Loucy (cell line): ENCODE measurements around the gene MINPP1.

Source experiments
- EZH2phosphoT487 ChIP-seq: fragments of 200-600 bp; IDR thresholded peaks from 2 replicates; pipeline ENCODE4 v1.6.1; 2018; ENCODE audit warnings: antibody characterized with exemption, mild to moderate bottlenecking, moderate library complexity, borderline replicate concordance
- TF ChIP-seq, protein P1 (sequence below): fragments of 200-600 bp; sonication (generic); conservative IDR thresholded peaks from 2 replicates; pipeline ENCODE4 v1.5.1; 2014; ENCODE audit warnings: mild to moderate bottlenecking, antibody characterized with exemption, low read length

DNA sequence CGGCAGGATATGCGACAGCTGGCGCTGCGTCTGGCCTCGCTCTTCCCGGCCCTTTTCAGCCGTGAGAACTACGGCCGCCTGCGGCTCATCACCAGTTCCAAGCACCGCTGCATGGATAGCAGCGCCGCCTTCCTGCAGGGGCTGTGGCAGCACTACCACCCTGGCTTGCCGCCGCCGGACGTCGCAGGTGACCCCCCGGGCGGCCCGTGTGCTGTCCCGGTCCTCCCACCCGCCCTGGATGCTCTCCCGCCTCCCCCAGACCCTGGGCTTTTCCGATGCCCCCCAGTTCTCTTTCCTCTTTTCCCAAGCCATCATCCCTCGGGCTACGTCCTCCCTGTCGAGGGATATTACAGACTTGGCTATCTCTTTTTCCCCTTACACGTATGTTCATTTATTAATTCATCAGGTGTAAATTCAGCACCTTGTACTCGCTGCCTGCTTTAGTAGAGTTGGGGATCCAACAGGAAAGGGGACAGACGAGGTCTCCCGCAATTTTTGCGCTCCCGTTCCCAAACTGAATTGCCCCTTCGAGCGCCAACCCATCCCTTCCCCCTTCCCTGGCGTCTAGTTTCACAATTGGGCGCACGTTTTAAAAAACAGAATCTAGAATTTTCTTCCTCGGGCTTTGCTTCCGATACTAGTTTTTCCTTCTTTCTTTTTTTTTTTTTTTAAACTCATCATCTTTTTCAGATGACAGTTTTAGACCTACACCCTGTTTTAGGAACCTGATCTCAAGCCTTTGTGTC lies 846 bp downstream of the MINPP1 start:
- TF ChIP-seq, protein P1, sequence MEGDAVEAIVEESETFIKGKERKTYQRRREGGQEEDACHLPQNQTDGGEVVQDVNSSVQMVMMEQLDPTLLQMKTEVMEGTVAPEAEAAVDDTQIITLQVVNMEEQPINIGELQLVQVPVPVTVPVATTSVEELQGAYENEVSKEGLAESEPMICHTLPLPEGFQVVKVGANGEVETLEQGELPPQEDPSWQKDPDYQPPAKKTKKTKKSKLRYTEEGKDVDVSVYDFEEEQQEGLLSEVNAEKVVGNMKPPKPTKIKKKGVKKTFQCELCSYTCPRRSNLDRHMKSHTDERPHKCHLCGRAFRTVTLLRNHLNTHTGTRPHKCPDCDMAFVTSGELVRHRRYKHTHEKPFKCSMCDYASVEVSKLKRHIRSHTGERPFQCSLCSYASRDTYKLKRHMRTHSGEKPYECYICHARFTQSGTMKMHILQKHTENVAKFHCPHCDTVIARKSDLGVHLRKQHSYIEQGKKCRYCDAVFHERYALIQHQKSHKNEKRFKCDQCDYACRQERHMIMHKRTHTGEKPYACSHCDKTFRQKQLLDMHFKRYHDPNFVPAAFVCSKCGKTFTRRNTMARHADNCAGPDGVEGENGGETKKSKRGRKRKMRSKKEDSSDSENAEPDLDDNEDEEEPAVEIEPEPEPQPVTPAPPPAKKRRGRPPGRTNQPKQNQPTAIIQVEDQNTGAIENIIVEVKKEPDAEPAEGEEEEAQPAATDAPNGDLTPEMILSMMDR, result peak; percentile 60
- TF ChIP-seq EZH2phosphoT487, result no peak
